HS-27A (cell line): ENCODE data around the gene RNASEH2C.
"Not testable (repeated sequence)": the region's sequence is repeated elsewhere in the genome, so short reads cannot be mapped to it uniquely, and the experiment has no call there.

Source experiments
- DNase-seq: peaks from one replicate; pipeline ENCODE4 v3.0.0-alpha.2; 2012; ENCODE audit warnings: low read depth, missing footprints

Gene RNASEH2C

GRCh38 chr11:65716774-65717405 lies 3.7 kb downstream of the RNASEH2C start:
- DNase-seq = no peak

- no peak for DNase-seq
Measured at GRCh38 chr11:65716302-65716701, 4.3 kb downstream of the RNASEH2C start.

- DNase-seq = no peak
Measured at GRCh38 chr11:65714433-65714832, 6.2 kb downstream of the RNASEH2C start.

- no peak for DNase-seq
Measured at GRCh38 chr11:65713212-65713969, 7.2 kb downstream of the RNASEH2C start.

- DNase-seq = no peak
Measured at GRCh38 chr11:65712633-65713076, 7.9 kb downstream of the RNASEH2C start.

- DNase-seq = peak; percentile 99
Measured at GRCh38 chr11:65711785-65712632, 8.6 kb downstream of the RNASEH2C start, which contains the start of gene KAT5. Gene KAT5 (plus strand): TSS chr11:65712252. CDS start chr11:65712268, 16 bp downstream.

GRCh38 chr11:65710421-65710820 lies 10.2 kb downstream of the RNASEH2C start:
- no peak for DNase-seq

- DNase-seq = no peak
Measured at GRCh38 chr11:65709661-65710060, 10.9 kb downstream of the RNASEH2C start.

- no peak for DNase-seq
Measured at GRCh38 chr11:65708451-65708850, 12.1 kb downstream of the RNASEH2C start.

GRCh38 chr11:65707002-65707401 lies 13.6 kb downstream of the RNASEH2C start:
- DNase-seq = not testable (repeated sequence)

- DNase-seq = not testable (repeated sequence)
Measured at GRCh38 chr11:65706303-65706763, 14.3 kb downstream of the RNASEH2C start.

- DNase-seq = no peak
Measured at GRCh38 chr11:65703846-65704245, 16.8 kb downstream of the RNASEH2C start.

- no peak for DNase-seq
Measured at GRCh38 chr11:65701686-65702085, 18.9 kb downstream of the RNASEH2C start.

- no peak for DNase-seq
Measured at GRCh38 chr11:65700399-65700798, 20.2 kb downstream of the RNASEH2C start.

GRCh38 chr11:65699306-65699705 lies 21.3 kb downstream of the RNASEH2C start:
- no peak for DNase-seq

GRCh38 chr11:65698205-65698604 lies 22.4 kb downstream of the RNASEH2C start:
- DNase-seq = no peak

- no peak for DNase-seq
Measured at GRCh38 chr11:65696802-65697552, 23.6 kb downstream of the RNASEH2C start.

GRCh38 chr11:65695459-65696241 lies 24.9 kb downstream of the RNASEH2C start:
- DNase-seq = no peak

GRCh38 chr11:65692367-65692766 lies 28.2 kb downstream of the RNASEH2C start:
- no peak for DNase-seq

- DNase-seq = not testable (repeated sequence)
Measured at GRCh38 chr11:65691847-65692246, 28.8 kb downstream of the RNASEH2C start.

GRCh38 chr11:65685981-65686380 lies 34.6 kb downstream of the RNASEH2C start:
- DNase-seq = no peak
